Osteoblast (primary cell): ENCODE measurements around the gene SH2D4B. TPM values are rescaled to one million over a fixed set of nuclear protein-coding genes. Genes with fewer than 3 reads are reported as not detected.

ENCODE experiments used
- DNase-seq: peaks from one replicate; pipeline ENCODE4 v3.0.0; 2011; ENCODE audit warnings: low spot score, mixed read lengths; ENCODE audit not compliant: insufficient read length; ENCODE audit errors: missing footprints
- H2AFZ ChIP-seq: 2 replicates; pipeline ENCODE4 v1.6.0; 2011; ENCODE audit warnings: mild to moderate bottlenecking, low read length
- H3K27ac ChIP-seq: 2 replicates; pipeline ENCODE4 v1.5.1; 2011; ENCODE audit warnings: mild to moderate bottlenecking, low read depth, low read length, moderate library complexity
- H3K27me3 ChIP-seq: 2 replicates; pipeline ENCODE4 v1.6.0; 2012; ENCODE audit warnings: mild to moderate bottlenecking, control low read depth, inconsistent platforms, low read length, moderate library complexity; ENCODE audit not compliant: insufficient read depth
- H3K36me3 ChIP-seq: 2 replicates; pipeline ENCODE4 v1.5.1; 2011; ENCODE audit warnings: mild to moderate bottlenecking, low read length, control low read depth, moderate library complexity; ENCODE audit not compliant: insufficient read depth
- H3K4me1 ChIP-seq: 2 replicates; pipeline ENCODE4 v1.5.1; 2011; ENCODE audit warnings: mild to moderate bottlenecking, low read length, control low read depth, moderate library complexity; ENCODE audit not compliant: insufficient read depth
- H3K4me2 ChIP-seq: 2 replicates; pipeline ENCODE4 v1.6.0; 2011; ENCODE audit warnings: mild to moderate bottlenecking, low read length; ENCODE audit not compliant: insufficient read depth
- H3K4me3 ChIP-seq: fragments of 200-600 bp; sonication (generic); 3 replicates; pipeline ENCODE4 v1.5.1; 2012; ENCODE audit warnings: mild to moderate bottlenecking, low read length, inconsistent platforms; ENCODE audit not compliant: insufficient read depth
- H3K79me2 ChIP-seq: 2 replicates; pipeline ENCODE4 v1.6.0; 2012; ENCODE audit warnings: mild to moderate bottlenecking, low read length, control low read depth, inconsistent platforms; ENCODE audit not compliant: insufficient read depth
- H3K9me3 ChIP-seq: 2 replicates; pipeline ENCODE4 v1.5.1; 2011; ENCODE audit warnings: low read depth, low read length, control low read depth
- H4K20me1 ChIP-seq: 2 replicates; pipeline ENCODE4 v1.6.0; 2012; ENCODE audit warnings: mild to moderate bottlenecking, low read length, control low read depth; ENCODE audit not compliant: insufficient read depth
- CTCF ChIP-seq: IDR thresholded peaks from 2 replicates; pipeline ENCODE4 v1.5.1; 2011; ENCODE audit warnings: mild to moderate bottlenecking, low read depth, low read length, moderate library complexity; ENCODE audit errors: extremely low read depth
- total RNA-seq: library from RNA; depleted of rRNA; stranded (reverse); fragments of >200 nt; gene quantifications from 2 replicates; pipeline ENCODE4 v1.2.3, GENCODE V29; 2012

The SH2D4B gene
- total RNA-seq, 1 donor: under 0.01 TPM

- DNase-seq: peak; percentile 96
- H3K4me2 ChIP-seq: peak overlapping the region; percentile 25
- no peak overlapping the region for H3K4me3 ChIP-seq
- H3K79me2 ChIP-seq: peaks cover 46% of the 10 kb centered on the region
- peak overlapping the region; percentile 56 for H3K27ac ChIP-seq
- no peaks in the 10 kb centered on the region for H3K9me3 ChIP-seq
- H2AFZ ChIP-seq: no peak overlapping the region
- H3K27me3 ChIP-seq: no peaks in the 10 kb centered on the region
- peaks cover 66% of the 10 kb centered on the region for H3K4me1 ChIP-seq
- H3K36me3 ChIP-seq: no peaks in the 10 kb centered on the region
- TF ChIP-seq CTCF: no peak
- H4K20me1 ChIP-seq: peaks cover 4% of the 10 kb centered on the region
Observed at GRCh38 chr10:80498833-80499741, 38.6 kb upstream of the SH2D4B start.

- Histone ChIP-seq H3K9me3 (no peaks in the 10 kb centered on the region), H3K27ac (peak overlapping the region; percentile 9), H3K4me3 (no peak overlapping the region), H3K4me2 (no peak overlapping the region), H3K79me2 (peaks cover 41% of the 10 kb centered on the region), H3K4me1 (peaks cover 57% of the 10 kb centered on the region), H3K27me3 (no peaks in the 10 kb centered on the region), H2AFZ (no peak overlapping the region), H4K20me1 (peaks cover 8% of the 10 kb centered on the region), H3K36me3 (no peaks in the 10 kb centered on the region)
- DNase-seq: peak; percentile 81
- no peak for TF ChIP-seq CTCF
Observed at GRCh38 chr10:80500572-80501380, 36.9 kb upstream of the SH2D4B start.

- Histone ChIP-seq H3K4me2 (no peak overlapping the region), H3K4me1 (peaks cover 64% of the 10 kb centered on the region)
- DNase-seq: peak; percentile 29
Observed at GRCh38 chr10:80501381-80501912, 36.3 kb upstream of the SH2D4B start.

More at GRCh38 chr10:80501381-80501912, 36.3 kb upstream of the SH2D4B start:
- peaks cover 8% of the 10 kb centered on the region for H4K20me1 ChIP-seq
- H3K36me3 ChIP-seq: no peaks in the 10 kb centered on the region
- no peak overlapping the region for H3K4me3 ChIP-seq
- peaks cover 37% of the 10 kb centered on the region for H3K79me2 ChIP-seq
- no peak for TF ChIP-seq CTCF
- H3K27ac ChIP-seq: no peak overlapping the region
- H3K9me3 ChIP-seq: no peaks in the 10 kb centered on the region
- H3K27me3 ChIP-seq: no peaks in the 10 kb centered on the region
- H2AFZ ChIP-seq: no peak overlapping the region
